MV-4-11 (cell line): ENCODE results near the gene EIF3D.

Source experiments
- DNase-seq: peaks from one replicate; lab custom pipeline; 2025; lab: John Stamatoyannopoulos, UW

EIF3D gene

GRCh38 chr22:36465232-36466021 is 63.5 kb downstream of the EIF3D start:
- no peak for DNase-seq

GRCh38 chr22:36464715-36465231 is 64.2 kb downstream of the EIF3D start:
- no peak for DNase-seq

GRCh38 chr22:36463783-36464184 is 65.2 kb downstream of the EIF3D start:
- DNase-seq = no peak

GRCh38 chr22:36461665-36462649 is 67.0 kb downstream of the EIF3D start:
- no peak for DNase-seq
